ENCODE measurements around the gene RALY.
"Not testable (repeated sequence)": the region's sequence is repeated elsewhere in the genome, so short reads cannot be mapped to it uniquely, and the experiment has no call there.

RALY gene

DNA sequence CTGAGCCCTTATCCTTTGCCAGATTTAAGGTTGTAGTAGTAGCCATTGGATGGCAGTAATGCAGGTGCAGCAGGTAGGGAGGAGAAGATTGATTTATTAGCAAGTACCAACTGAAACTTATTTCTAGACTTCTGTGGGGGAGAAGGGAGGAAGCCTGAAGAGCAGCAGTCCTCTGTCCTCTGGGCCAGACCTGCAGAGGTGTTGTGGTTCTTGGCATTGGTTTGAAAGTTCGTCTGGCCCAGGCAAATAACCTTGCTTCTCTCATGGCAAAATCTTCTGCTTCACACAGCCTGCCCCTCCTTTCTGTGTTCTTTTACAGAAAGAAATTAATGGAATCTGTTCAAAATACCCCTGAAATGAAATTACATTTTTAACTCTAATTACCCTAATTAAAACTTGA is 24.5 kb downstream of the RALY start:
- no peak for DNase-seq

- peak; percentile 17 for DNase-seq
Observed at GRCh38 chr20:34022151-34022838, 28.6 kb downstream of the RALY start.

DNA sequence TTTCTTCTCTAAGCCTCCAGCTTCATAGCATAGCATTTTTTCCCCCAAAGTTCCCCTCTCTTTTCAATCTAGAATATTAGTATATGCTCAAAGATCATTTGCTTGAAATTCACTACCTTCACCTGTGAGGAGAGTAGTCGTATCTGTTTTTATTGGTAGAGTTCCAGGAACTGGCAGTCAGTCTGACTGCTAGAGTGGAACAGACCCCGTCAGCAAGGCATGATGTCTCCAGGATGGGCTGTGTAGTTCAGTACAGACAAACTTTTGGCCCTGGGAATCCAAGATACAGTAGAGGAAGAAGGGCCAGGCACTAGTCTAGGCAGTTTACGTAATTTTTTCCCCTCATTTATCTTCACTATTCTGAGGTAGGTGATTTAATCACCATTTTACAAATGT is 29.1 kb downstream of the RALY start:
- no peak for DNase-seq

- no peak for DNase-seq
Observed at GRCh38 chr20:34023937-34024722, 30.4 kb downstream of the RALY start.

DNA sequence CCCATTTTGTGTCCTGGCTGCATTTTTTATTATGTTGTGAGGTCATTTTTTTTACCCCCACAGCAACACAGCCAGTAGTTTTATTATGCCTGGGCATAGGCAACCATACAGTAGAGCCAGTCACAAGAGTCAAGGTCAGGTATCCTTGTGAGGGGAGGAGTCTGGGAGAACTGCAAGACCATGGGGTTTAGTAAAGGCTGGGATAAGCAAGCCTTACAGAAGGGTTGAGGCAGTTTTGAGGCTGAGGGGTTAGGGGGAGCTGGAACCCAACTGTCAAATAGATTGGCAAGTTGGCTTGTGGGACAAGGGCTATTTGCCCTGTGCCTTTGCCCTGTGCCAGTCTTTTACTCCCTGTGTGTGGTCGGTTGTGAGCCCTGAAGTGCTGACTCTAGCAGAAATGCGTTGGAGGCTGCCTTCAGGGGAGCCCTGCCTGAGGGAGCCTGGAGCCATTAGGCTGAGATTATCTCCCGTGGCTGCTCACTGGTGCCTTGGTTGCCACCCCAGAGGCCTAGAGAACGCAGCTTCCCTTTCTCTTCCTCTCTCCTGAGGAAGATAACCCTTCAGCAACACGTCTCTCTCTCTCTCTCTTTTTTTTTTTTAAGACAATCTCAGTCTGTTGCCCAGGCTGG is 31.1 kb downstream of the RALY start:
- DNase-seq, result no peak

GRCh38 chr20:34028013-34028412 is 34.3 kb downstream of the RALY start:
- DNase-seq, result not testable (repeated sequence)

- no peak for DNase-seq
Observed at GRCh38 chr20:34029415-34029814, 35.7 kb downstream of the RALY start.

- no peak for DNase-seq
Observed at GRCh38 chr20:34030456-34030855, 36.7 kb downstream of the RALY start.

DNA sequence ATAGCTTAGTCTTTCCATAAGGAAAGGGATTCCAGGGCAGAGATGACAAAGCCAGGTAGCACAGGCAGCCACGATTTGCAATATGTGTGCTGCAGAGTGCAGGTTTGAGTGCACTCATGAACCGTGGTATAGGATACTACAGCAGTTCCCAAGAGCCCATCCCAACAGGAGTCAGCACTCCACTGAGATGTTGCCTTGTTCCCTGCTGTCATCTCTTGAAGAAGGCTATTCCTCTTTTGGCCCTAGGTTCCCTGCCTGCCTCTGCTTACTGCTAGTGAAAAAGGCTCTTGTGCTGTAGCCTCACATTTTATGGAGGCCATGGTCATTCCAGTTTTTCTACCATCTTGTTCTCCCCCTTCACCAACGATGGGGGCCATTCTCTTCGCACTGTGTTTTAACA is 40.2 kb downstream of the RALY start:
- DNase-seq, result no peak

GRCh38 chr20:34037121-34037520 is 43.4 kb downstream of the RALY start:
- DNase-seq, result no peak

DNA sequence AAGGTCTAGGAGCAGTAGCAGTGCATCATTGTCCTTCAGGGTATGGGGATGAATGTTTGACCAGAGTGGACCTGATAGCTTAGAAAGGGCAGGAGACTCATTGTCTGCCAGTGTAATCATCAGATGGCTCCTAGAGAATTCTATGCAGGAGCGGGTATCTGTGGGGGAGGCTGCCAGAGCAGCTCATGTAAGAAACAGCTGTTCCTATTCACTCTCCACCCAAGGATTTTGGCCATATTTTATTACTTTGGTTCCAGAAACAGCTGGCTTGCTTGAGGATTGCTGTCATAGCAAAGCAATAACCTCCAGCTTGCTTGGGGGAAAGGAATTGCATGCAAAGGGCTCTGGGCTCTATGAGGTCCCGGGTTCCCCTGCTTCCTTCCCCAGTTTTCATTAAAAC is 44.1 kb downstream of the RALY start:
- DNase-seq, result no peak

- no peak for DNase-seq
Observed at GRCh38 chr20:34040300-34040995, 46.7 kb downstream of the RALY start.

DNA sequence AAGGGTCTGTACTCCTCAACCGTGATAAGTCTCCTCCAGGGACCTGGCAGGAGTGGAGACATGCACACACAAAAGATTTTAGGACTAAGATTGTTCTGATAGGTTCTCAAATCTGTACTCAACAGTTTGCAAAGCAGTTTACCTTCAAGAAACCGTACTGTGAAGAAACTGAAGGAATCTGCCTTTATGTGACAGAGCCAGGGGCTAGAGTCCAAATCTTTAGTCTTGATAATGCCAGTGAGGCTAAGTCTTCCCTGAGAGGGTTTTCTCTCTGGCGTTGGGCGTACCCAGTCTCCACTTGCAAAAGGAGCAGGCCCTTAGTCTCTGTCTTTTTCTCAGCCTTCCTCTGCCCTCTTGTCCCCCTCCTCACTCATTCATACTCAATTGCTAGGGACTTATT is 47.5 kb downstream of the RALY start:
- DNase-seq, result no peak

GRCh38 chr20:34042262-34042661 is 48.6 kb downstream of the RALY start:
- DNase-seq, result no peak

- DNase-seq, result no peak
Observed at GRCh38 chr20:34043025-34043424, 49.3 kb downstream of the RALY start.

DNA sequence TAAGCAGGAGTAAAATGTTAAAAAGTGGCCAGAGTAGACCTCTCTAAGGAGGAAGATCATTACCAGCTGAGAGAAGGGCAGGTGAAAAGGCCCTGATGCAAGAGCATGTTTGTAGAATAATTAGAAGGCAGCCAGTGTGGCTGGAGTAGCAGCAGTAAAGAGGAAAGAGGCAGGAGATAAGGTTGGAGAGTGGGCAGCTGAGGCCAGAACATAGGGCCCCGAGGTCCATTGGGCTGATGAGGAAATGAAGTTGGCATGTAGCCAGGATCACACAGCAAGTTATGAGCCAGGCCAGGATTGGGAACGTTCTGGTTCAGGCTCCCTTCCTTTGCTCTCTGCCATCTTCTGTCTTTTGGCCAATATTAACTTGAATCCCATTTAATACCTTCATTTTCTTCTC is 51.6 kb downstream of the RALY start:
- no peak for DNase-seq

GRCh38 chr20:34045930-34046725 is 52.4 kb downstream of the RALY start:
- DNase-seq, result no peak

- no peak for DNase-seq
Observed at GRCh38 chr20:34047010-34047687, 53.4 kb downstream of the RALY start.

GRCh38 chr20:34047917-34048316 is 54.2 kb downstream of the RALY start:
- DNase-seq, result no peak

DNA sequence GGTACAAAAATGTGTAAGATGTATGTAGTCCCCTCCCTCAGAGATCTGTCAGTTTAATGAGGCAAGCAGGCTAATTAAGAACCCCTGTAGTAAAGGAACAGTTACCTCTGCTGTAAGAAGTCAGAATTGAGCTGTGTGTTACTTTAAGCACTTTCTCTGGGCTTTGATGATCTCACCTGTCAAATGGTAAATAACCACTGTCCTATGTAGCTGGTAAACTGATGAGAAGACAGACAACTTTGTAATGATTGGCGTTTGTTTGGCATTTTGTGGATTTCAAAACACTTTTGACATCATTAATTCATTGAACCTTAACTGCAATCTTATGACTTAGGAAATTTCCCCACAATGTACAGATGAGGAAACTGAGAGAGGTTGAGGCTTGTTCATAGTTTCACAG is 55.7 kb downstream of the RALY start:
- no peak for DNase-seq

GRCh38 chr20:34049897-34050695 is 56.4 kb downstream of the RALY start:
- DNase-seq, result no peak

Measured in NCI-H526 treated with DMSO at 0.1 percent for 48 hours (cell line).